Camera-type eye (tissue), 1 donor: ENCODE measurements around the gene CLPSL2. TPM values are rescaled to one million over a fixed set of nuclear protein-coding genes. Genes with fewer than 3 reads are reported as not detected.

Experiments used
- total RNA-seq: library from RNA; depleted of rRNA; stranded (reverse); fragments of >200 nt; gene quantifications from one replicate; pipeline ENCODE4 v1.2.3, GENCODE V29; 2014

The CLPSL2 gene
- total RNA-seq: not detected

GRCh38 chr6:35776364-35777215 is at the start of gene CLPSL2:
TSS of gene CLPSL2 (plus strand) at chr6:35776598. CDS start at chr6:35776619, 21 bp downstream.

GRCh38 chr6:35736982-35737412 is 39.4 kb upstream of the CLPSL2 start, which contains the start of gene ARMC12:
TSS of gene ARMC12 (plus strand) at chr6:35737032. CDS start at chr6:35737109, 77 bp downstream.

GRCh38 chr6:35780719-35781118 is 4.3 kb downstream of the CLPSL2 start, which contains the start of gene CLPSL1:
TSS of gene CLPSL1 (plus strand) at chr6:35781019. CDS start at chr6:35781111, 92 bp downstream.

GRCh38 chr6:35804996-35805736 is 28.8 kb downstream of the CLPSL2 start, which contains the start of gene LHFPL5:
TSS of gene LHFPL5 (plus strand) at chr6:35805352. CDS start at chr6:35805671, 319 bp downstream.

Other genes with a start within 250 kb of the CLPSL2 start
- gene FKBP5, start 87.7 kb upstream of the CLPSL2 start, total RNA-seq: 12.7 TPM
- gene ARMC12, start 39.6 kb upstream of the CLPSL2 start, total RNA-seq: 0.38 TPM
- not detected for gene CLPSL1, start 4.4 kb downstream of the CLPSL2 start, total RNA-seq
- not detected for gene CLPS, start 20.7 kb downstream of the CLPSL2 start, total RNA-seq
- 0.27 TPM for gene LHFPL5, start 28.8 kb downstream of the CLPSL2 start, total RNA-seq
- gene SRPK1, start 144.5 kb downstream of the CLPSL2 start, total RNA-seq: 96.9 TPM
- gene SLC26A8, start 248.0 kb downstream of the CLPSL2 start, total RNA-seq: 1.4 TPM